ENCODE data around the gene COL20A1.

DNA sequence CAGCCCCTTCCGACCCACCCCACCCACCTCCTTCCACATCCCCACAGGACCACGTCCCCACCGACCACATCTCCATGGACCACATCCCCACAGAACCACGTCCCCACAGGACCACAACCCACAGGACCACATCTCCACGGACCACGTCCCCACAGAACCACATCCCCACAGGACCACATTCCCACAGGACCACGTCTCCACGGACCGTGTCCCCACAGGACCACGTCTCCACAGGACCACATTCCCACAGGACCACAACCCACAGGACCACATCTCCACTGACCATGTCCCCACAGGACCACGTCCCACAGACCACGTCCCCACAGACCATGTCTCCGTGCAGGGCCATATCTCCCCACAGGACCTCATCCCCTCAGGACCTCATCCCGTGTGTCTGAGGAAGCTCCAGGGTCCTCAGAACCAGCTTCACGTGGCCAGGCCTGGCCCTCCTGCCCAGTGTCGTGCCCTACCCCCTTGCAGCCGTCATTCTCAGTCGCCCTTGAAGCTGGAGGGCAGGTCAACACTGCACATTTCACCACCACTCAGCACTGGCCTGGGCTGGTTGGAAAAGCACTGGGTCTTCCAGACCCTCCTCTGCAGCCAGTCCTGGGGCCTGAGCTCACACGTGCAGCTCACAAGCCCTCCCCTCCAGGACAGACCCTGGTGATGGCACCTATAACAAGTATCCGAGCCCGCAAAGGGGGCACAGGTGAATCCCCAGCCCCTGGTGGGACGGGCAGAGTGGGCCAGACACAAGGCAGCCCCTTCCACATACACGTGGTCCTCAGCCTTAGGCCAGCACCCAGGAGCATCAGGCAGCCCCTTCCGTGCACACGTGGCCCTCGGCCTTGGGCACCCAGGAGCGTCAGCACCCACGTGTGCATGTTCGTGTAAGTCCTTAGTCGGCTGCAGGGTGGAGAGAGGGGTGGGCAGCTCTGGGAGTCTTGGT lies 64.2 kb downstream of the COL20A1 start:
- TF ChIP-seq, protein P1, sequence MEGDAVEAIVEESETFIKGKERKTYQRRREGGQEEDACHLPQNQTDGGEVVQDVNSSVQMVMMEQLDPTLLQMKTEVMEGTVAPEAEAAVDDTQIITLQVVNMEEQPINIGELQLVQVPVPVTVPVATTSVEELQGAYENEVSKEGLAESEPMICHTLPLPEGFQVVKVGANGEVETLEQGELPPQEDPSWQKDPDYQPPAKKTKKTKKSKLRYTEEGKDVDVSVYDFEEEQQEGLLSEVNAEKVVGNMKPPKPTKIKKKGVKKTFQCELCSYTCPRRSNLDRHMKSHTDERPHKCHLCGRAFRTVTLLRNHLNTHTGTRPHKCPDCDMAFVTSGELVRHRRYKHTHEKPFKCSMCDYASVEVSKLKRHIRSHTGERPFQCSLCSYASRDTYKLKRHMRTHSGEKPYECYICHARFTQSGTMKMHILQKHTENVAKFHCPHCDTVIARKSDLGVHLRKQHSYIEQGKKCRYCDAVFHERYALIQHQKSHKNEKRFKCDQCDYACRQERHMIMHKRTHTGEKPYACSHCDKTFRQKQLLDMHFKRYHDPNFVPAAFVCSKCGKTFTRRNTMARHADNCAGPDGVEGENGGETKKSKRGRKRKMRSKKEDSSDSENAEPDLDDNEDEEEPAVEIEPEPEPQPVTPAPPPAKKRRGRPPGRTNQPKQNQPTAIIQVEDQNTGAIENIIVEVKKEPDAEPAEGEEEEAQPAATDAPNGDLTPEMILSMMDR (conservative IDR thresholded peaks at IDR 0.05; ENCODE audit: low read depth, low read length) = no peak
- no peak for TF ChIP-seq EZH2phosphoT487 (IDR thresholded peaks at IDR 0.05; ENCODE audit: borderline replicate concordance, low read length)
